Glomerular visceral epithelial cell (primary cell): ENCODE data around the gene HMGN4.

ENCODE experiments used
- DNase-seq: peaks from one replicate; pipeline ENCODE4 v3.0.0-alpha.2; 2016; ENCODE audit errors: extremely low spot score

The HMGN4 gene

DNA sequence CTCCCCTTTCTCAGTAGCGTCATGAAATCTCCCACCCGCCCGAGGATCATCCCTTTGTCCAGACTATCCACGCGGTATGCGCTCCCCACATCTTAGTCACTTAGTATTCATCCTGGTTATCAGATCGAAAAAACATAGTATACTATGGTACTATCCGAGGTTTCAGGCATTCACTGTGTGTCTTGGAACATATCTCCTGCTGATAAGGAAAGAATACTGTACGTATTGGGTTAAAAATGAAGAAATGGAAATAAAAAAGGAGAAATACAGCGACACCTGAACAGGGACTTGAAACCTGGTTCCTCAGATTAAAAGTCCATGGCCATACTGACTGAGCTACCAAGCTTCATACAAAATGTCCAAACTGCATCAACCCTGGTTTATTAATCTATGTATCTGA lies 14.0 kb downstream of the HMGN4 start:
- no peak for DNase-seq

DNA sequence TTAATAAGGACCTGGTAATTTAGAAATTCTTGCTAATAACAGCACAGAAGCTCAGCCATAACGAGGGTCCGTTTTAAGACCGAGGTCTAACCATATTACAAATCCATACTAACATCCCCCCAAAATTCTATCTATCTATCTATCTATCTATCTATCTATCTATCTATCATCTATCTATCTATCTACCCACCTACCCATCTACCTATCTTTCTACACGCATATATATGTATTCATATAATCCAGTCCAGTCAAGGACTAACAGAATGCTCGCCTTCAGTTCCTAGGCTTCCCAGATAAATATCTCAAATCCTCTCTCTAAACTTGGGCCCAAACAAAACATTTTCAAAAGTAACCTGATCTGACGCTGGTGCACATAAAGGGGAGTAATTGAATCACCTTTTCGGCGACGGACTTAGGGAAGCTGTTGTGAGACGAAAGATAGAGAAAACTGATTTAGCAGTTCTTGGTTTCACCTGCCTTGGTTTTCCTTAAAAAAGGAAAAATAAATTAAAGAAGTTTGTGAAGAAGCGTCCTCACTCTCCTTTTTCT lies 14.5 kb downstream of the HMGN4 start:
- DNase-seq: peak; percentile 7

DNA sequence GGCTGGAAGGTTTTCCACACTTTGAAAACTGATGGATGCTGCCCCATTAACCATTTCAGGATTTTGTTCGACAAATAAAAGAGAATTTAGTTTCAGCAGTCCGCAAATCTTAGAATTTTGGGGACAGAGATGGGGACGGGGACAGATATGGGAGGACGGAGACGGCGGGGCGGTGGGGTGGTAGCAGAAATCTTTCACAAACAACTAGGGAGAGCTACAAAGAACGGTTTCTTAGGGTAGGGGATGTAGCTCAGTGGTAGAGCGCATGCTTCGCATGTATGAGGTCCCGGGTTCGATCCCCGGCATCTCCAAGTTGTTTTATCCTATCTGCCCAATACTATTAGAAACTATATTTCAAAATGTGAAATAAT lies 15.1 kb downstream of the HMGN4 start:
- peak; percentile 81 for DNase-seq

DNA sequence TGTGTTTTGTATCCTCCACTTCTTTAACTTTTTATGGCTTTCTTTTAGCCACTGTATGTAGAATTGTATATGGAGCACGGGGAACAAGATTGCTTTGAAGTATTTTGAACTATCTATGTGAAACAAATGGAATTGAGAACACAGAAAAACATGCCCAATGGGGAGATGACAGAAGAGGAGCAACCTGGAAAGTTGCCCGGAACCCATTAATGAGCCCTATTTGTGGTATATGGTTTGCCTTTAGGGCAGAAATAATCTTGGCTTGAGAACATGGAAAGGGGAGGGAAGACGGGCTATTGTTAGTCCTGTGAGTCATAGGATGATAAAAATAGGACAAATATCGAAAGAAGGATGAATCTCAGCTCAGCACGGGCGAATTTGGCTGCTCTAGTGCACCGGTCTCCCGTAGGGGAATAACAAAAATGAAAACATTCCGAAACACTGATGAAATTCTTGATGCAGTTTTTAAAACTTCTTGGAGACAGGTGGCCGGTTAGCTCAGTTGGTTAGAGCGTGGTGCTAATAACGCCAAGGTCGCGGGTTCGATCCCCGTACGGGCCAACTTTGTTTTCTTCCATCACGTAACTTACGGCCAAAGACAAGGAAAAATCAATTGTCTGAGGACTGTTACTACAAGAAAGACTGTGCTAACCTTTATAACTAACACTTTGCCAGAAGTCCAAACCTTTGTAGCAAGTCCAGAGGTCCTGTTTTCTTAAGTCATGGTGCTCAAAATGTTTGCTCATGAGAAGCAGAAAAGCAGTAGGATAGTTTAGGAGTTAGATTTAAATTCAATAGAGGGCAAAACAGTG lies 15.7 kb downstream of the HMGN4 start:
- peak; percentile 92 for DNase-seq

DNA sequence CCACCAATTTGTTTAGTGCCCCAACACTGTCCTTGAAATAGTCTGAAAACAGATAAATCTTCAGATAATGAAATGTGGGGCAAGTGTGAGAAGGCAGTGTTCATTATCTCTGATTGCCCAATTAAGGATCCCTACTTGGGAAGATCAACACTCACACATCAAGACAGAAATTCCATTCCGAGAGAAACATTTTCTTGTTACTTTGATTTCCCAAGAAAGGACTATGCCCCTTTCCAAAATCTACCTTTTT lies 16.2 kb downstream of the HMGN4 start:
- no peak for DNase-seq

DNA sequence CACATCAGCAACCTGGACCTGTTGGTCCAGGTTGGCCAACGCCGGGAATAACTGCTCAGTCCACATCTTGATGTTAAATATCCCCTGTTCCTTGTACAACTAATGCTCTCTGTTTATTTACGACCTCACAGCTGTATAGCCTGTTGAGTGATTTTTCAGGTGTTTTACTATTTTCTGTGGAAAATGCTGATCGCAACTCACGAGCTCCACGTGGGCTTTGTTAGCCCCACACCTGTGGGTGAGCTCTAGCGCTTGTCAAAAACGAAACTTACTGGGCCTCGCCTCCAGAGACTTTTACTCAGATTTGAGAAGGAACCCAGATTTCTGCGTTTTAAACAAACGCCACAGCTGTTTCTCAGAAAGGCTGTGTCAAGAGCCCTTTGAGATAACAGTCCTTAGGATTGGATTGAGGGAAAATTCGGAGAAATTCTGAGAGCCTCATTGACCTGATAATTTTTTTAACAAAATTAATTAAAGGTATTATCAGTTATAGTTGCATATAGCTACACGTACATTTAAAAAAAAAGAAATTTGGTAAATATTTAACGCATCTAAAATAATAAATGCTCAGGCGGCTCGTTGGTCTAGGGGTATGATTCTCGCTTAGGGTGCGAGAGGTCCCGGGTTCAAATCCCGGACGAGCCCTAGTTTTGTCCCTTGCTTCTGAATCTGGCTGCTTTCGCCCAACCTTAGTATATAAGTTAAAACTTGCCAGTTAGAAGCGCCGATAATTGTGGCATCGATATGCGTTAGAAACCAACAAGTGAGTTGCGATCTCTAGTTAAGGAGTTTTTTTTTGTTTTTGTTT lies 16.7 kb downstream of the HMGN4 start:
- DNase-seq: peak; percentile 76

DNA sequence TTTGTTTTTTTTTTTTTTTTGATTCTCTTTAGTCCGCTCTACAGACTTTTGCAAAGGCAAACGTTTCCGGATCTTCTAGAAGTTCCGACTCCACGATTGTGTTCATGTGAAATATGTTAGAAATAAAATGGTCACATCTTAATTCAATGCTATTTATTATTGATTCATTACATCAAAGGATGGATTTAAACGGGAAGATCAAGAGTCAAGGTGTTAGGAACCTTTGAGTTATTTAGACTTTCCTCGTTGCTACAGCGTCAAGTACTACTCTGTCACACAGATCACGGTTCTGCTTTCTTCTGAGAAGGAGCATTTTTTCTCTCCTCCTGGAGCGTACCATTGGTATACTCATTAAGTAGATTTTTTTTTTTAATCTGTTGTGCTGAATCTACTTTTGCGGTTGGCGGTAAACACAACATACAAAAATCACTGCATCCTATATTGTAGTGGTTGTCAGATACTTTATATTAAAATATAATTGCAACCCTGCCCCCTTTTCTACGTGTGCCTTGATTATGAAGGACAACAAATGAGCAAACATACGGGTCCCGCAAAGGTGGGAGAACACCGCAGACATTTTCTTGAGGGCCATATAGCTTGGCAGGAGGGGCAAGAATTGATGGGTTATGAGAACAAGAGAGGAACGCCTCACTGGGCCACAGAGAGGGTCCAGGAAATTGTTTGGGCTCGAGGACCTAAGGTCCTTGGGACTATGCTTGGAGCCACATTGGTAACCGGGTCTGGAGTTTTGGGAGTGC lies 17.5 kb downstream of the HMGN4 start:
- DNase-seq: no peak

DNA sequence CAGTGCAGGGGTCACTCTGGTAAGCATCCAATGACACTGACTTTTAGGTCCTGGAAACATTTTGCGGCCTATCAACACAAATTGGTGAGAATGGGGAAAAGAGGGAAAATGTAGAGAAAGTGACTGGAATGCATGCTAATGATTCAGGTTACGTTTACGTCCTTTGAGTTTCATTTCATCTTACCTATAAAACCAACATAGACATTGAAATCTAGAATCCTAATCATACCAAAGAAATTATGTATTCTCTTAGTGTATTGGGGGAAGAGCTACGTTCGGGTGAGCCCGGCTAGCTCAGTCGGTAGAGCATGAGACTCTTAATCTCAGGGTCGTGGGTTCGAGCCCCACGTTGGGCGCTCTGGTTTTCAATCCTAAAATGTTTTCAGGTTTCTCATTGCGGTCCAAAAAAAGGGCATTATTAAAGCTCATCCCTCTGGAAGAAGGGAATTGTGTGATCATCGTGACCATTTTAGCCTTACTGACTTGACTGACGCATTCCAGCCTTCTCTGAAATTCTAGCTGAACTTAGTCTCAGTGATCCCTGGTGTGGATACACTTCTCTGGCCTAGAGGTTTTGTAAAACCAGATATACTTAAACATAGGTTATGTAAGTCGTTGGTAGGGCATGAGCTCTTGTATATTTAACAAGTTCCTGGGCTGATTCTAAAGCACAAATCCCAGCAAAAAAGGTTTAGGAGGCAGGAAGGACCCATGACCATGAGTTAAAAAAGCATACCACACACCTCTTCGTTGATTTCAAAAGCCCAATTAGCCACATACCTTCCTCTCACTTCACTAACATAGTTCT lies 18.3 kb downstream of the HMGN4 start:
- peak; percentile 79 for DNase-seq

DNA sequence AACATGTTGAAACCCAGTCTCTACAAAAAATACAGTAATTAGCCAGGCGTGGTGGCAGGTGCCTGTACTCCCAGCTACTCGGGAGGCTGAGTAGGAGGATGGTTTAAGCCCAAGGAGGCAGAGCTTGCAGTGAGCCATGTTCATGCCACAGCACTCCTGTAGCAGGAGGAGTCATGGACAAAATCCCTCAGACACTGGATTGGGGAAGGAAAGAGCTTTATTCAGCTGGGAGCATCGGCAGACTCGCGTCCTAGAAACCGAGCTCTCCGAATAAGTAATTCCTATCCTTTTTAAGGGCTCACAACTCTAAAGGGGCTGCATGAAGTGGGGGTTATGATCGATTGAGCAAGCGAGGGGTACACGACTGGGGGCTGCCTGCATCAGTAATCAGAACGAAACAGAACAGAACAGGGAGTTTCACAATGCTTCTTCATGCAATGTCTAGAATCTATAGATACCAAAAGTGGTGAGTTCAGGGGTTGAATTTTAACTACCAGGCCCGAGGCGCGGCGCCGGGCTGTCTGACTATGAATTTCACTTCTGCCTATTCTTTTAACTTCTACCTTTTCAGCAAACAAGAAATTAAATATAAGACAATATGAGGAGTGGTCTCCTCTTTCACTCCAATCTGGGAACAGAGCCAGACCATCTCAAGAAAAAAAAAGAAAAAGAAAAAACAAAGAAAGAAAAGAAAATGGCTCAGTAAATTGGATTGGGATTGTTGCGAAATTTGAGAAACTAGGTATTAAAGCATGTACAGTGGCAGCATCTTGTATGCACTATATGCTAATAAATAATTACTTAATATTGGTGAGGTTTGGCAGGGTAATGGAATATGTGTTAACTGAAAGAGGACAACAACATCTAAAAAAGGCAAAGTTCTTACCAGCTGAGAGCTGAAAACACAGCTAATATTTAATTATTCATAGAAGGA lies 23.6 kb downstream of the HMGN4 start:
- DNase-seq: no peak

DNA sequence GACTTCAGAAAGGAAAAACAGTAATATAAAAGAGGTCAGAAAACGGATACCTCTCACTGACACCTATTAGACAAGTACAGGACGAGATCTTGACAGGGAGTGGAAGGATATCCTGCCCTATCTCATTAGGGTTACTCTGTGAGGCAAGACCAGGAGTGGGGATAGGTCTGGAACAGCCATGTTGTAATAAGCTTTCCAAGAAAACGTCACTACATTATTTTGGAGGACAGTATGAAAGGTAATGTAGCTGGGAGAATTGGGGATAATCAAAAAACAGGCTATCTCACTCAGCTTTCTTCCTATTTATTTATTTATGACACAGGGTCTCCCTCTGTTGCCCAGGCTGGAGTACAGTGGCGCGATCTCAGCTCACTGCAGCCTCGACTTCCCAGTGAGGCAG lies 25.3 kb downstream of the HMGN4 start:
- no peak for DNase-seq

DNA sequence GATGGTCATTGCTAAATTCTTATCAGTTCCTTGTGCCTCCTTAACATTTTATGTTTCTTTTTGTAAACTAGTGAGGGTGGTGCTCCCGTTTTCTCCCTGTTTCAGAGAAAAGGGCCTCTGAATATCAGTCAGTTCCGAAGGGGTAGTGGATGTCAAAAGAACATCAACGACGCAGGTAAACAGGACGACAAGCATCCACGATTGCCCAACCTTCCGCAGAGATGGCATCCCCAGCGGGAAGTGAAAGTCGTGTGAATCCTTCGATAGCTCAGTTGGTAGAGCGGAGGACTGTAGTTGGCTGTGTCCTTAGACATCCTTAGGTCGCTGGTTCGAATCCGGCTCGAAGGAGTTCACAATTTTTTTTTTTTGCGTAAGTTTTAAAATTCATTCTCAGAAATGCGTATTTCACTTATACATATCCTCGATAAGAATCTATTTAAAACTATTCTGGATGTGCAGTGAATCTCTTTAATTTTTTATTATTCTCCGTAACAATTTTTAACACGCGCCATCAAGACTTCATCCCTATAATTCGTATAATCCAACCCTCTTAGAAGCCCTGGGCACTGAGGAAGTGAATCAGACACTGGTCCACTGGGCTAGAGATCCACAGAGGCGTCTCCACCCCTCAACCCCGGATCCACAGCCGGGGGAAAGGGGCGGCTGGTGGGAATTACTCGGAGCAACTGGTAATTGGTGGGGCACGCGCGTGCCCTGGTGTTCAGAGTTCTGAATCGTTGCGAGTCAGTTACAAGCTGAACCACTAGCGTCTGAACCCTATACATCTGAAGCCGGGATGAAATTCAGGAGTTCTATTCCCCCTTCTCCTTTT lies 30.7 kb downstream of the HMGN4 start:
- peak; percentile 95 for DNase-seq

DNA sequence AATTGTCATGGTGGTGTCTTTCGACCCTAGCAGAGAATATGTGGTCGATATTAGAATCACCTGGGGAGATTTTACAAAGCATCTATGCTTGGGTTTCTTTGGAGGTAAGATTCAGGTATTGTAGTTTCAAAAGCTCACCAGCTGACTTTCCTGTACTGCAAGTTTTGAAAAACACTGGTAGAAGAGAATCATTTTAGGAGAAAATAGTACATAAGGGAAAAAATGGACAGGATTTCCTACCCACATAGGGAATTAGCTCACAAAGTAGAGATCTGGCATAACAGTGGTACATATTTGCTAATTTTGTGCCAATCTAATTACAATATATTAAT lies 31.2 kb downstream of the HMGN4 start:
- no peak for DNase-seq

DNA sequence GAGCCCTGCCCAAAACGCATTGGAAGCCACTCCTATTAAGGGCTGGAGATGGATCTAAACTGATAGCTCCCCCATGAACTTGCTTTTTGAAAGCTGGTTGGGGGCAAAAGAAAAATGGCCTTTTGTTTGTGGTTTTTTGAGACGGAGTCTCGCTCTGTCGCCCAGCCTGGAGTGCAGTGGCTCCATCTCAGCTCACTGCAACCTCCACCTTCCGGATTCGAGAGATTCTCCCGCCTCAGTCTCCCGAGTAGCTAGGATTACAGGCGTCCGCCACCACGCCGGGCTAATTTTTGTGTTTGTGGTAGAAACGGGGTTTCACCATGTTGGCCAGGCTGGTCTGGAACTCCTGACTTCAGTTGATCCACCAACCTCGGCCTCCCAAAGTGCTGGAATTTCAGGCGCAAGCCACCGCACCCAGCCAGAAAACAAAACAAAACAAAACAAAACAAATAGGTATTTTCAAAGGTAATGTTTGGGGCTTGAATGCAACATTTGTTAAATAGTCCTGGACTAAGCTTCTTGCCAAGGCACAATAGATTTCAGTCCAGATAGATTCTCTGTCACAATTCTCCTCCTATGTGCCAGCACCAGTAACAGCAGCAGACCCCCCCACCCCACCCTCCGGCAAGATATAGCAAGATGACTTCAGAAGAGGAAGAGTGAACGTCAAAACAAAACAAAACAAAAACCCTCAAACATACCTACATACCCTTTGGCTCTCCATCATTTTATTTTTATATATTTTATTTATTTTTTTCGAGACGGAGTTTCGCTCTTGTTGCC lies 32.1 kb downstream of the HMGN4 start:
- DNase-seq: no peak

DNA sequence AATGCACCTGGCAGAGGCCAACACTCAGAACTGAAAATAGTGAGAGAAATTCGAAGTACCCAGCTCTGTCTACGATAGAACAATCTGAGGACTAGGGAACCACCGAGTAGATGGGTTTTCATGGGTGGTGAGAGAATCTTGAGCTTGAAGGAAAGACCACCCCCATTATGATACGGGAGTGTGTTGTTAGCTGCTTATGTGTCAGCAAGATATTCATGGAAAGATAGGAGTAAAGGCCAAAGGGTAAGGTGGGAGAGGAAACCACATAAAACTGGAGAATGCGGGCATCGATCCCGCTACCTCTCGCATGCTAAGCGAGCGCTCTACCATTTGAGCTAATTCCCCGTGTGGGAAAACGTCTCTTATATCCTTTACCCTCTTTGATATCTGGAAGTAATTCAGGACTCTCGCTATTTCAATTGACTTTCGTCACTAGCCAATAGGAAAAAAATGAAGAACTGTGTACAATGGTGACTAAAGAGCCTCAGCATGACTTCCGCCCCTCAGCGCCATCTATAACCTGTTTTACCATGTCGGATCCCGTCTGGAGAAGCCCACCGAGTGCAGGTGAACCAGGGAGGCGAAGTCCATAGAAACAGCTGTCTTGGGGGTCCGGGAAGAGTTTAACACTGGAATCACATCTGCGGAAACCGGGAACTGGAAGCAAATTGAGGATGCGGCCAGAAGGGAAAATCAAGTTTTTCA lies 33.6 kb downstream of the HMGN4 start:
- DNase-seq: peak; percentile 86

DNA sequence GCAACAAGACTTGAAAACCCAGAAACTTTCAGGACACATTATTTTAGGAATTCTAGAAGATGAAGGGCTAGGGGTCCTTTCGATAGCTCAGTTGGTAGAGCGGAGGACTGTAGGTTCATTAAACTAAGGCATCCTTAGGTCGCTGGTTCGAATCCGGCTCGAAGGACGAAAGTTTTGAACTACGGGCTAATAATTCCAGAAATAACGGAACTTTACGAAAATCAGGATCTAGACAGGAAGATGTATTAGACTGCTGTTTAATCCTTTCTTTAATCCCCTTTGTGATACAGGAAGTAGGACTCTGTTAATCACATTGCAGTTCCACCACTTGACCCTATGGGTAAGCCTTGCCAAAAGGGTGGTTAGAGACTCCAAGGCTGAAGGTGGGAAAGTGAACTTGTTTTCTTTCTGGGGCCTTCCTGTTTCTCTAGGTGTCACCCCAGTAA lies 37.4 kb downstream of the HMGN4 start:
- DNase-seq: no peak

DNA sequence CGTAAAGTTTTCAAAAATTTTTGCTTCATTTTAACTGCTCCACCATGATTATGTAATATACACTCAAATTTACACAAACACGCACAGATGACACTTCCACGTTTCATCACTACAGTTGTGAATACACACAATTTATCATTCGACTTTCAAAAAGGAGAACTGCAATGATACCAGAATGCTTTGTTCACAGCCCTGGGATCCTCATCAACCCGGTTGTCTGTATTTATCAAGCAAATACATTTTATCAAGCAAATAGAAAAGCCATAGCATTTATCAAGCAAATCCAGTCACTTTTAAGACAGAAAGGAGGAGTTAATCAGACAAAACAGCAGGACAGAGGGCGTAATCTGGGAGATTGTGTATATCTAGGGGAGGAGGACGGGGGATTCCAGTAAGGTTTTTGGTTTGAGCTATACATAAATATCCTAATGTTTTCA lies 38.3 kb downstream of the HMGN4 start:
- no peak for DNase-seq

DNA sequence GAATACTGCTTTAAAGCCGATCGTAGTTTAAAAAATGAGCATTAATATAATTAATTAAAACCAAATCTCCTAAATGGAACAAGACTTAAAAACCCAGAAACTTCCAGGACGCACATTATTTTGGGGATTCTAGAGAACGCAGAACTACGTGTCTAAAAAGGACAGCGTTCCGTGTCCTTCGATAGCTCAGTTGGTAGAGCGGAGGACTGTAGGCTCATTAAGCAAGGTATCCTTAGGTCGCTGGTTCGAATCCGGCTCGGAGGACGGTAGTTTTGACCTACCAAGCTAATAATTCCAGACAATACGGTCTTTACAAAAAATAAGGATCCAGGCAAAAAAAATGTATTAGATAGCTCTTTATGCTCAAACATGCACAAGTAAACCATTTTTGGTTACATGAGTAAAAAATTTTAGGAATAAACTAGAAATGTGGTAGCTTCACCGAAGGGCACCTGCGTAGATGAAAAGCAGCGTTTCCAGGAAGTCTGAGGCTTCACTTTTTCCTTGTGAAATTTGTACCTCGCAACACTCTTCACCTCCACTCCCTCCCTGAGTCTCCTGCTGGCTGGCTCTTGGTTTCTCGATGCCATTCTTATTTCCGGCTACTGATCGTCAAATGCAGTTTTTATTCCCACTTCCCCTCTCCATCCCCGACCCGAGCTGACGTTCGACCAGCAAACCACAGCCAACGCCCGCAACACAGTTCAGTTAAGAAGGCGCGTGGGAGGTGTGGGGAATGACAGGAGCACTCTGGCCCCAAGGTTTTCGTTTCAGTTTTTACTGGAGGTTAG lies 39.0 kb downstream of the HMGN4 start:
- peak; percentile 37 for DNase-seq
